Mammary epithelial cell (primary cell): ENCODE results near the gene RNF41.

Source experiments
- EZH2 ChIP-seq: IDR thresholded peaks from 2 replicates; pipeline ENCODE4 v1.6.1; 2012; ENCODE audit warnings: low read length, inconsistent platforms, borderline replicate concordance
- TF ChIP-seq, protein P1 (sequence below), 2 donors: IDR thresholded peaks in 1 of 2; conservative IDR thresholded peaks in 1 of 2; 2 replicates each; pipeline ENCODE4 v1.5.1; 2011 to 2012; ENCODE audit warnings: inconsistent platforms in 2 of 2, low read length in 2 of 2, mild to moderate bottlenecking in 2 of 2, control low read depth in 1 of 2, low read depth in 1 of 2; ENCODE audit not compliant: insufficient read depth in 1 of 2; ENCODE audit errors: extremely low read depth in 1 of 2

DNA sequence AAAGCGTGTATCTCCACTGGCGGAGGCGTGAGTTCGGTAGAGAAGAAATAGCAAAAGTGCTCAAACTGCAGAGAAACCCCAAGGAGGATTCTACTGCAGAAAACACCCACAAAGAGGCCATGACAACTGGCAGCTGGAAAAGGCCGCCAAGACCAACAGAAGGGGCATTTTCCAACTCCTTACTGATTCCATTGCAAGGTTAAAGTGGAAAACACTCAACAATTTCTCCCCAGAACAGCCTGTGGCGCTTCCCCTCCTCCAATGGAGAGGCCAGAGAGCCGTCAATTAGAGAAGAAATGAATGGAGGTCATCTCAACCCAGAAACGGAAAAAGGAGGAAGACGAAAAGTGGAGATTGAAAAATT, 37.1 kb upstream of the RNF41 start:
- TF ChIP-seq, protein P1, sequence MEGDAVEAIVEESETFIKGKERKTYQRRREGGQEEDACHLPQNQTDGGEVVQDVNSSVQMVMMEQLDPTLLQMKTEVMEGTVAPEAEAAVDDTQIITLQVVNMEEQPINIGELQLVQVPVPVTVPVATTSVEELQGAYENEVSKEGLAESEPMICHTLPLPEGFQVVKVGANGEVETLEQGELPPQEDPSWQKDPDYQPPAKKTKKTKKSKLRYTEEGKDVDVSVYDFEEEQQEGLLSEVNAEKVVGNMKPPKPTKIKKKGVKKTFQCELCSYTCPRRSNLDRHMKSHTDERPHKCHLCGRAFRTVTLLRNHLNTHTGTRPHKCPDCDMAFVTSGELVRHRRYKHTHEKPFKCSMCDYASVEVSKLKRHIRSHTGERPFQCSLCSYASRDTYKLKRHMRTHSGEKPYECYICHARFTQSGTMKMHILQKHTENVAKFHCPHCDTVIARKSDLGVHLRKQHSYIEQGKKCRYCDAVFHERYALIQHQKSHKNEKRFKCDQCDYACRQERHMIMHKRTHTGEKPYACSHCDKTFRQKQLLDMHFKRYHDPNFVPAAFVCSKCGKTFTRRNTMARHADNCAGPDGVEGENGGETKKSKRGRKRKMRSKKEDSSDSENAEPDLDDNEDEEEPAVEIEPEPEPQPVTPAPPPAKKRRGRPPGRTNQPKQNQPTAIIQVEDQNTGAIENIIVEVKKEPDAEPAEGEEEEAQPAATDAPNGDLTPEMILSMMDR (conservative IDR thresholded peaks at IDR 0.05 in 1 of 2, IDR thresholded peaks at IDR 0.05 in 1 of 2; ENCODE audit: extremely low read depth in 1 of 2, insufficient read depth in 1 of 2, low read depth in 1 of 2, low read length in 2 of 2): no peak
- no peak for TF ChIP-seq EZH2
